M059J (cell line): ENCODE measurements around the gene GAB2. TPM values are rescaled to one million over a fixed set of nuclear protein-coding genes. Genes with fewer than 3 reads are reported as not detected.
"Not testable (repeated sequence)": the region's sequence is repeated elsewhere in the genome, so short reads cannot be mapped to it uniquely, and the experiment has no call there.

Experiments
- DNase-seq: peaks from one replicate; pipeline ENCODE4 v3.0.0-alpha.2; 2012; ENCODE audit warnings: low read depth
- total RNA-seq: library from RNA; depleted of rRNA; stranded (reverse); fragments of >200 nt; shearing (Covaris generic); gene quantifications from 2 replicates; pipeline ENCODE4 v1.2.3, GENCODE V29; 2014

The GAB2 gene
- total RNA-seq, 1 experiment from 2014 or later, result 2.9 TPM

- peak; percentile 21 for DNase-seq
Observed at GRCh38 chr11:78370406-78371172, 47.0 kb downstream of the GAB2 start.

- DNase-seq, result peak; percentile 73
Observed at GRCh38 chr11:78365381-78365792, 52.2 kb downstream of the GAB2 start.

- no peak for DNase-seq
Observed at GRCh38 chr11:78364128-78364751, 53.4 kb downstream of the GAB2 start.

- no peak for DNase-seq
Observed at GRCh38 chr11:78363024-78363619, 54.5 kb downstream of the GAB2 start.

GRCh38 chr11:78361228-78361627 is 56.4 kb downstream of the GAB2 start:
- DNase-seq, result no peak

- DNase-seq, result no peak
Observed at GRCh38 chr11:78359921-78360320, 57.7 kb downstream of the GAB2 start.

GRCh38 chr11:78357924-78358323 is 59.7 kb downstream of the GAB2 start:
- not testable (repeated sequence) for DNase-seq

- DNase-seq, result not testable (repeated sequence)
Observed at GRCh38 chr11:78357425-78357824, 60.2 kb downstream of the GAB2 start.

- DNase-seq, result not testable (repeated sequence)
Observed at GRCh38 chr11:78355742-78356141, 61.9 kb downstream of the GAB2 start.

- DNase-seq, result no peak
Observed at GRCh38 chr11:78355309-78355705, 62.3 kb downstream of the GAB2 start.

GRCh38 chr11:78354408-78355308 is 63.0 kb downstream of the GAB2 start:
- DNase-seq, result no peak

- DNase-seq, result no peak
Observed at GRCh38 chr11:78351979-78352841, 65.4 kb downstream of the GAB2 start.

GRCh38 chr11:78351193-78351592 is 66.4 kb downstream of the GAB2 start:
- DNase-seq, result no peak

GRCh38 chr11:78350646-78351165 is 66.9 kb downstream of the GAB2 start:
- DNase-seq, result peak; percentile 47

- peak; percentile 24 for DNase-seq
Observed at GRCh38 chr11:78350091-78350645, 67.5 kb downstream of the GAB2 start.

GRCh38 chr11:78349624-78350023 is 68.0 kb downstream of the GAB2 start:
- no peak for DNase-seq

GRCh38 chr11:78349114-78349513 is 68.5 kb downstream of the GAB2 start:
- DNase-seq, result no peak

GRCh38 chr11:78347956-78348355 is 69.7 kb downstream of the GAB2 start:
- DNase-seq, result no peak

- DNase-seq, result no peak
Observed at GRCh38 chr11:78346799-78347198, 70.8 kb downstream of the GAB2 start.

- no peak for DNase-seq
Observed at GRCh38 chr11:78345450-78345849, 72.2 kb downstream of the GAB2 start.
